ENCODE data around the gene PRKN.

- TF ChIP-seq CTCF (IDR thresholded peaks at IDR 0.05 in 2 of 3, conservative IDR thresholded peaks at IDR 0.05 in 1 of 3; ENCODE audit: insufficient read depth in 2 of 3, low read depth in 1 of 3, low read length in 3 of 3), result no peak
- TF ChIP-seq CBX1 (IDR thresholded peaks at IDR 0.05; ENCODE audit: low read depth), result no peak
- no peak for TF ChIP-seq CREB5 (CRISPR knock-in tag; IDR thresholded peaks at IDR 0.05)
- TF ChIP-seq POLR2A (conservative IDR thresholded peaks at IDR 0.05), result no peak
- no peak for TF ChIP-seq ZBED1 (IDR thresholded peaks at IDR 0.05)
- no peak for TF ChIP-seq FOS (IDR thresholded peaks at IDR 0.05; ENCODE audit: extremely low read depth, insufficient read length)
- TF ChIP-seq SUPT5H (IDR thresholded peaks at IDR 0.05), result no peak
- TF ChIP-seq HMBOX1 (IDR thresholded peaks at IDR 0.05), result no peak
- no peak for TF ChIP-seq TAF1 (IDR thresholded peaks at IDR 0.05; ENCODE audit: control insufficient read depth, extremely low read depth, insufficient read depth, low read length, severe bottlenecking)
- no peak for TF ChIP-seq MTA3 (IDR thresholded peaks at IDR 0.05; ENCODE audit: borderline replicate concordance)
- TF ChIP-seq ZNF224 (CRISPR knock-in tag; IDR thresholded peaks at IDR 0.05), result no peak
- TF ChIP-seq LEF1 (IDR thresholded peaks at IDR 0.05), result no peak
- TF ChIP-seq ZNF511 (CRISPR knock-in tag; IDR thresholded peaks at IDR 0.05), result no peak
These were observed 1089.9 kb downstream of the PRKN start for GRCh38 chr6:161637658-161638057.
